Hepatocyte (in vitro differentiated cells): ENCODE measurements around the gene ME3. TPM values are rescaled to one million over a fixed set of nuclear protein-coding genes. Genes with fewer than 3 reads are reported as not detected.
A peak's percentile ranks its signal among the peaks of the same experiment; 100 is the strongest.
"Not testable (repeated sequence)": the region's sequence is repeated elsewhere in the genome, so short reads cannot be mapped to it uniquely, and the experiment has no call there.

ENCODE experiments used
- DNase-seq: peaks from one replicate; pipeline ENCODE4 v3.0.0-alpha.2; 2016; ENCODE audit warnings: low spot score
- H2AFZ ChIP-seq: fragments of 200-600 bp; sonication (generic); 2 replicates; pipeline ENCODE4 v1.6.0; 2016; ENCODE audit warnings: antibody characterized with exemption, mild to moderate bottlenecking
- H3K27ac ChIP-seq: fragments of 200-600 bp; sonication (generic); 2 replicates; pipeline ENCODE4 v1.5.1; 2016; ENCODE audit warnings: mild to moderate bottlenecking
- H3K27me3 ChIP-seq: fragments of 200-600 bp; sonication (generic); 2 replicates; pipeline ENCODE4 v1.6.1; 2016
- H3K36me3 ChIP-seq: fragments of 200-600 bp; sonication (generic); replicated peaks from 2 replicates; pipeline ENCODE4 v1.5.1; 2016; ENCODE audit warnings: low read depth; ENCODE audit not compliant: insufficient read depth
- H3K4me1 ChIP-seq: fragments of 200-600 bp; sonication (generic); 2 replicates; pipeline ENCODE4 v1.5.1; 2016; ENCODE audit warnings: mild to moderate bottlenecking, moderate library complexity; ENCODE audit not compliant: insufficient read depth
- H3K4me2 ChIP-seq: fragments of 200-600 bp; sonication (generic); 2 replicates; pipeline ENCODE4 v1.6.0; 2016
- H3K4me3 ChIP-seq: fragments of 200-600 bp; sonication (generic); 2 replicates; pipeline ENCODE4 v1.5.1; 2016; ENCODE audit warnings: mild to moderate bottlenecking
- H3K79me2 ChIP-seq: fragments of 200-600 bp; sonication (generic); 2 replicates; pipeline ENCODE4 v1.6.0; 2017; ENCODE audit warnings: mild to moderate bottlenecking
- H3K9me2 ChIP-seq: fragments of 200-600 bp; sonication (generic); replicated peaks from 2 replicates; pipeline ENCODE4 v1.6.0; 2017; ENCODE audit warnings: mild to moderate bottlenecking; ENCODE audit not compliant: insufficient read depth
- H3K9me3 ChIP-seq: fragments of 200-600 bp; sonication (generic); 2 replicates; pipeline ENCODE4 v1.5.1; 2016; ENCODE audit warnings: low read depth, mild to moderate bottlenecking
- H4K20me1 ChIP-seq: fragments of 200-600 bp; sonication (generic); 2 replicates; pipeline ENCODE4 v1.6.0; 2016; ENCODE audit warnings: mild to moderate bottlenecking; ENCODE audit not compliant: insufficient read depth, poor library complexity, severe bottlenecking
- EZH2 ChIP-seq: fragments of 200-600 bp; sonication (generic); IDR thresholded peaks from 2 replicates; pipeline ENCODE4 v1.6.1; 2016; ENCODE audit warnings: antibody characterized with exemption, mild to moderate bottlenecking, borderline replicate concordance
- EZH2phosphoT487 ChIP-seq: fragments of 200-600 bp; sonication (generic); IDR thresholded peaks from one replicate; pipeline ENCODE4 v1.6.1; 2018; ENCODE audit warnings: antibody characterized with exemption, mild to moderate bottlenecking, low read depth, moderate library complexity; ENCODE audit not compliant: unreplicated experiment, severe bottlenecking
- WGBS: methylation state at CpG from one replicate; pipeline ENCODE4 v1.1.6; 2016; ENCODE audit warnings: low lambda C conversion rate; ENCODE audit errors: missing lambda C conversion rate; 5-methylcytosine and 5-hydroxymethylcytosine counted together
- polyA plus RNA-seq: library from polyadenylated mRNA; unstranded; fragments of >200 nt; fragmentation: Nextera tagmentation; extraction: Ambion mirVana; gene quantifications from 2 replicates; pipeline ENCODE4 v1.2.1, GENCODE V29; 2016
- total RNA-seq: library from RNA; depleted of rRNA; stranded (reverse); fragments of >200 nt; gene quantifications from 2 replicates; pipeline ENCODE4 v1.2.3, GENCODE V29; 2014
- TF ChIP-seq, protein P1 (sequence below): fragments of 200-600 bp; sonication (generic); IDR thresholded peaks from 2 replicates; pipeline ENCODE4 v1.5.1; 2016; ENCODE audit warnings: antibody characterized with exemption, mild to moderate bottlenecking; ENCODE audit not compliant: poor library complexity

Gene ME3
- total and polyA plus RNA-seq, 2 experiments from 2014 or later, result 10.3 to 16.1 TPM

DNA sequence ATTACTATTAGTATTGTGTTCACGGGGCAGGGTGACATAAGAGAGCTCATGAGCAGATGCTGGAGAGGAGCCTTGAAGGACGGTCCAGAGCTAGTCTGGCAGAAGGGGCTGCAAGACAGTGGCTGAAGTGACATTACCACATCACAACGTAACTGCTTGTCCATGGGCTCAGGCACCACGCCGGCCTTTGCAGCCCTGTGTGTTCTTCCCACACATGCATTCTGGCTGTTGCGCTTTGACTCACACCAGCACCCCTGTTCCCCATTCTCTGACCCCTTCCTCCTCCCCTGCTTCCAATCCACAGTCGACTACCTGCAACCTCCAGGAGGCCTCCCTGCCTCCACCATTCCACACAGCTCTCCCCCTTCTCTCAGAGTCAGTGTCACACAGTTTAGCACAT is 103.3 kb downstream of the ME3 start:
- H3K27ac ChIP-seq, result peak overlapping the region; percentile 71
- H3K4me2 ChIP-seq, result no peak overlapping the region
- H3K4me3 ChIP-seq, result no peak overlapping the region
- H3K4me1 ChIP-seq, result peaks cover 11% of the 10 kb centered on the region
- DNase-seq, result no peak
- WGBS, result 96% methylated on average over 7 of the region's 7 CpGs
- no peaks in the 10 kb centered on the region for H3K9me2 ChIP-seq
- no peaks in the 10 kb centered on the region for H3K79me2 ChIP-seq
- H3K36me3 ChIP-seq, result no peaks in the 10 kb centered on the region
- no peaks in the 10 kb centered on the region for H3K27me3 ChIP-seq
- no peak overlapping the region for H2AFZ ChIP-seq
- no peaks in the 10 kb centered on the region for H4K20me1 ChIP-seq
- no peaks in the 10 kb centered on the region for H3K9me3 ChIP-seq
- no peak for TF ChIP-seq EZH2
- no peak for TF ChIP-seq EZH2phosphoT487
- TF ChIP-seq, protein P1, sequence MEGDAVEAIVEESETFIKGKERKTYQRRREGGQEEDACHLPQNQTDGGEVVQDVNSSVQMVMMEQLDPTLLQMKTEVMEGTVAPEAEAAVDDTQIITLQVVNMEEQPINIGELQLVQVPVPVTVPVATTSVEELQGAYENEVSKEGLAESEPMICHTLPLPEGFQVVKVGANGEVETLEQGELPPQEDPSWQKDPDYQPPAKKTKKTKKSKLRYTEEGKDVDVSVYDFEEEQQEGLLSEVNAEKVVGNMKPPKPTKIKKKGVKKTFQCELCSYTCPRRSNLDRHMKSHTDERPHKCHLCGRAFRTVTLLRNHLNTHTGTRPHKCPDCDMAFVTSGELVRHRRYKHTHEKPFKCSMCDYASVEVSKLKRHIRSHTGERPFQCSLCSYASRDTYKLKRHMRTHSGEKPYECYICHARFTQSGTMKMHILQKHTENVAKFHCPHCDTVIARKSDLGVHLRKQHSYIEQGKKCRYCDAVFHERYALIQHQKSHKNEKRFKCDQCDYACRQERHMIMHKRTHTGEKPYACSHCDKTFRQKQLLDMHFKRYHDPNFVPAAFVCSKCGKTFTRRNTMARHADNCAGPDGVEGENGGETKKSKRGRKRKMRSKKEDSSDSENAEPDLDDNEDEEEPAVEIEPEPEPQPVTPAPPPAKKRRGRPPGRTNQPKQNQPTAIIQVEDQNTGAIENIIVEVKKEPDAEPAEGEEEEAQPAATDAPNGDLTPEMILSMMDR, result no peak

DNA sequence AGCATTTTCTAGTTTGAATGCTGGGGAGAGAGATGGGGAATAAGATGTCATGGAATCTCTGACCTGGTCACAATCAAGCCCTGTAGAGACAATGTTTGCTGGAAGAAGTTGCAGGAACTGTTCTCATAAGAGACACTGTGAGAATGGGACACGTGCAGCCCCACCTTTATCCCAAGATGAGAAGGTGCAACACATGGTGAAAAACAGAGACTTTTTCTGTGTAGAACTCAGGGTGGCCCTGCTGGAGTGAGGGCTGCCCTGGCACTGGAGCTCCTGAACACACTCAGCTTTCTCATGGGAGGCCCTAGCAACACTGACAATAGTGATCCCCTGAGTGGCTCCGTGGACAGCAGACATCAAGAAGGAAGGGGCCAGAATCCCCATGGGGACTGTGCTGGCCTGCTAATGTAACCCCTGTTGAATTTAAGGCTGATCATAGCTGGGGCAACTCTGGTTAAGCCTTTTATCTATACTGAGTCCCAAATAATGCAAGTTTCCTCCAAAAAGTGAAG is 106.6 kb downstream of the ME3 start:
- Histone ChIP-seq H3K27me3 (no peaks in the 10 kb centered on the region), H4K20me1 (no peaks in the 10 kb centered on the region), H3K79me2 (no peaks in the 10 kb centered on the region), H3K27ac (no peak overlapping the region), H3K9me3 (no peaks in the 10 kb centered on the region), H3K4me3 (no peak overlapping the region), H3K4me1 (peaks cover 11% of the 10 kb centered on the region), H2AFZ (no peak overlapping the region), H3K36me3 (no peaks in the 10 kb centered on the region), H3K9me2 (no peaks in the 10 kb centered on the region), H3K4me2 (no peak overlapping the region)
- no peak for DNase-seq
- 63% methylated on average over 2 of the region's 2 CpGs for WGBS
- no peak for TF ChIP-seq EZH2
- TF ChIP-seq EZH2phosphoT487, result no peak
- TF ChIP-seq, protein P1, result no peak

DNA sequence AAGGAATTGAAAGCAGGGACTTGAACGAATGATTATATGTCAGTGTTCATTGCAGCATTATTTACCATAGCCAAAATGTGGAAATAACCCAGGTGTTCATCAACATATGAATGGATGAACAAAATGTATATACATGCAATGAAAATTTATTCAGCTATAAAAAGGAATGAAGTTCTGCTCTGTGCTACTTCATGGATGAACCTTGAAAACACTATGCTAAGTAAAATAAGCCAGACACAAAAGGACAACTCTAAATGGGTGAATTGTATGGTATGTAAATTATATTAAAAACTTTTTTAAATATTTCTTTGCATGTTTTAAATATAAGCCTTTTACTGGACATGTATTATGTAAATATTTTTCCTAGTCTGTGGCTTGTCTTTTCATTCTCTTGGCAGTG is 107.0 kb downstream of the ME3 start:
- TF ChIP-seq EZH2phosphoT487, result no peak
- no peak for TF ChIP-seq EZH2
- TF ChIP-seq, protein P1, result no peak
- Histone ChIP-seq H3K79me2 (no peaks in the 10 kb centered on the region), H3K27me3 (no peaks in the 10 kb centered on the region), H3K9me3 (no peaks in the 10 kb centered on the region), H3K4me3 (no peak overlapping the region), H3K4me2 (no peak overlapping the region), H4K20me1 (no peaks in the 10 kb centered on the region), H3K9me2 (no peaks in the 10 kb centered on the region), H3K4me1 (peaks cover 6% of the 10 kb centered on the region), H3K27ac (no peak overlapping the region), H3K36me3 (no peaks in the 10 kb centered on the region), H2AFZ (no peak overlapping the region)
- WGBS, result 94% methylated on average over 1 of the region's 1 CpG
- DNase-seq, result no peak

DNA sequence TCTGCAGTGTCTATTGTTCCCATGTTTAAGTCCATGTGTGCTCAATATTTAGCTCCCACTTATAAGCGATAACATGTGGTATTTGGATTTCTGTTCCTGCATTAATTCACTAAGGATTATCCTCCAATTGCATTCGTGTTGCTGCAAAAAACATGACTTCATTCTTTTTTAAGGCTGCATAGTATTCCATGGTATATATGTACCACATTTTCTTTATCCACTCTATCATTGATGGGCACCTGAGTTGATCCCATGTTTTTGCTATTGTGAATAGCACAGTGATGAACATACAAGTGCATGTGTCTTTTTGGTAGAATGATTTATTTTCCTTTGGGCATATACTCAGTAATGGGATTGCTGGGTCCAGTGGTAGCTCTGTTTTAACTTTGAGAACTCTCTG is 109.6 kb downstream of the ME3 start:
- H3K4me1 ChIP-seq, result peaks cover 19% of the 10 kb centered on the region
- not testable (repeated sequence) for H2AFZ ChIP-seq, H3K27me3 ChIP-seq, DNase-seq, H3K9me3 ChIP-seq, H3K9me2 ChIP-seq, H3K4me2 ChIP-seq, H3K27ac ChIP-seq, H3K79me2 ChIP-seq, H4K20me1 ChIP-seq, H3K4me3 ChIP-seq, H3K36me3 ChIP-seq
- WGBS, result 94% methylated on average over 2 of the region's 2 CpGs
